GM13977 (cell line): ENCODE results near the gene ACOT2.
"Not testable (repeated sequence)": the region's sequence is repeated elsewhere in the genome, so short reads cannot be mapped to it uniquely, and the experiment has no call there.

Experiments used
- DNase-seq: peaks from one replicate; pipeline ENCODE4 v3.0.0; 2012; ENCODE audit warnings: low spot score
- CTCF ChIP-seq: IDR thresholded peaks from 2 replicates; pipeline ENCODE4 v1.5.1; 2012; ENCODE audit warnings: mild to moderate bottlenecking, control low read depth; ENCODE audit not compliant: insufficient read depth; ENCODE audit errors: extremely low read depth, missing control alignments
- in situ Hi-C: fragments of 300-500 bp; cut with MboI; formaldehyde crosslinking; loops from one replicate; pipeline ENCODE4 v1.12.0; 2022; ENCODE audit warnings: low sequenced_read_pairs, low pct_unique_long_range_greater_than_20kb, mixed read lengths, inconsistent platforms; ENCODE audit not compliant: unreplicated experiment

The ACOT2 gene

GRCh38 chr14:73567358-73567757, 1.7 kb upstream of the ACOT2 start:
- TF ChIP-seq CTCF, result no peak
- in situ Hi-C loops, result no loop called here

GRCh38 chr14:73567951-73568885, 795 bp upstream of the ACOT2 start:
- no peak for DNase-seq
- TF ChIP-seq CTCF, result no peak
- in situ Hi-C loops, result no loop called here

More at GRCh38 chr14:73567358-73567757, 1.7 kb upstream of the ACOT2 start:
- DNase-seq, result no peak

GRCh38 chr14:73568886-73569184, 178 bp upstream of the ACOT2 start:
- in situ Hi-C loops, result not testable (repeated sequence)
- DNase-seq, result peak; percentile 10

GRCh38 chr14:73570913-73571312, 1.9 kb downstream of the ACOT2 start:
- peak; percentile 40 for DNase-seq

GRCh38 chr14:73573034-73573433, 4.0 kb downstream of the ACOT2 start:
- DNase-seq, in situ Hi-C loops: not testable (repeated sequence)

More at GRCh38 chr14:73570913-73571312, 1.9 kb downstream of the ACOT2 start:
- in situ Hi-C loops, result not testable (repeated sequence)
- TF ChIP-seq CTCF, result peak; percentile 58

GRCh38 chr14:73573740-73574139, 4.7 kb downstream of the ACOT2 start:
- DNase-seq, in situ Hi-C loops: not testable (repeated sequence)

- DNase-seq, in situ Hi-C loops: not testable (repeated sequence)
Measured at GRCh38 chr14:73574251-73574650, 5.2 kb downstream of the ACOT2 start.

GRCh38 chr14:73576391-73576790, 7.4 kb downstream of the ACOT2 start:
- in situ Hi-C loops, result no loop called here
- no peak for DNase-seq
- no peak for TF ChIP-seq CTCF

GRCh38 chr14:73577214-73577613, 8.2 kb downstream of the ACOT2 start:
- in situ Hi-C loops, result not testable (repeated sequence)

GRCh38 chr14:73582102-73582979, 13.3 kb downstream of the ACOT2 start:
- DNase-seq, in situ Hi-C loops: not testable (repeated sequence)

More at GRCh38 chr14:73577214-73577613, 8.2 kb downstream of the ACOT2 start:
- DNase-seq, result not testable (repeated sequence)
